Ureter (tissue), 1 donor: ENCODE measurements around the gene CCNB2. TPM values are rescaled to one million over a fixed set of nuclear protein-coding genes. Genes with fewer than 3 reads are reported as not detected.
A peak's percentile ranks its signal among the peaks of the same experiment; 100 is the strongest.
"Not testable (repeated sequence)": the region's sequence is repeated elsewhere in the genome, so short reads cannot be mapped to it uniquely, and the experiment has no call there.

Source experiments
- DNase-seq: peaks from one replicate; pipeline ENCODE4 v3.0.0-alpha.2; 2020; ENCODE audit warnings: low spot score
- total RNA-seq: library from RNA; stranded (reverse); gene quantifications from one replicate; pipeline ENCODE4 v1.2.4, GENCODE V29; 2023
- donor health status: DM: yes; HTN: yes; CAD: no.

CCNB2 gene
- total RNA-seq, 1 donor from 2014 or later = 0.49 TPM

DNA sequence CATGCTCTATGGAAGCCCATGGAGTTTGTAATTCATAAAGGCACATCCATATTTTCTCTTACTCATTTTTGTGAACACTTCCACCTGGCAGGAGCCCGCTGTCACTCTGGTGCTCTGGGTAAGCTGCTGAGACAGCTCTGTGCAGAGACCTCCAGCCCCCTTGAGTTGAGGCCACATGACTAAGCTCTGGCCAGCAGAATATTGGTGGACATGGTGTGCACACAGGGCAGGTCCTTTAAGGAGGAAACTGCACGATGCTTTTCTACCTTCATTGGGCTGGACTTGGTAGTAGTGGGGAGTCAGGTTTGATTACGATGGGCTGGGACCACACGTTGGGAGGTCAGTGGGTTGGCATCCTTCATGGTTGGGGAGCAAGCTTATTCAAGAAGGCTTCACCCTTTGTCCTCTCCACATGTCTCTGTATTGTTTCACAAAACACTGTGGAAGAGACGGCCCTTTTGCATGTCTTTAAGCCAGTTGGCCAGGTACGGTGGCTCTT, 29.0 kb downstream of the CCNB2 start:
- DNase-seq = no peak

- no peak for DNase-seq
These were observed 32.6 kb downstream of the CCNB2 start for GRCh38 chr15:59137566-59137965.

- DNase-seq = no peak
These were observed 33.3 kb downstream of the CCNB2 start for GRCh38 chr15:59138243-59138642.

DNA sequence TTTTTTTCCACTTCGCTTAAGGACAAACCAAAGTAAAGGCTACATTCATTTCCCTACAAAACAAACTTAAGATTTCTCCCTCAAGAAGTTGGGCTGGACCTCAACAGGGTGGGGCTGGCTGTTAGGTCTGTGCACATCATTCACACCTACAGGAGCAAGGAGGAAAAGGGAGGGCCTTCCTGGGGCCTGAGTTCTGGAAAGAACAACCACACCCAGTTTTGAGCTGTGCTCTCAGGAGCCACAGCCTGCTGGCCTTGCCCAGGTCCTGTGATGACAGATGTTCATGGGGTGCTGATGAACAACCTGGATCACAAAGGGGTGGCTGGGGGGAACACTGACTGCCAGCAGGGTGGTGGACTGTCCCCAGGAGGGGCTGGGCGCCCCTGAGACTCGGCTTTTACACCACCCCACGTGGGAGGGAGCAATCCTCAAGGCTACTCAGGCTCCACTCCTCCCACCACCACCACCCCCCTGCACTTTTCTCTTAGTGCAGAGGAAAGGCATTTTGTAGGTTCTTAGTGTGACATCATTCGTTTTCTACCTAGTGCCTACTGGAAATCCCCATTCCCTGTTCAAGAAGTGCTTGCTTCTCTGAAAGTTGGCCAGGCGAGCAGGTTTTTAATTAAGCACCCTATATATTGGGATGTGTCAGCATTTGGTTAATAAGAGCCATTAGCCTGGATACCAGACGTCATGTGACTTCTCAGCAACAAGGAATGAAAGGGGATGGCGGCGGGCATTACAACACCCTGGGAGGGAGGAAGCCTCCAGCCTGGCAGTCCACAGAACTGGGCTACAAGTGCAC, 35.7 kb downstream of the CCNB2 start:
- no peak for DNase-seq

DNA sequence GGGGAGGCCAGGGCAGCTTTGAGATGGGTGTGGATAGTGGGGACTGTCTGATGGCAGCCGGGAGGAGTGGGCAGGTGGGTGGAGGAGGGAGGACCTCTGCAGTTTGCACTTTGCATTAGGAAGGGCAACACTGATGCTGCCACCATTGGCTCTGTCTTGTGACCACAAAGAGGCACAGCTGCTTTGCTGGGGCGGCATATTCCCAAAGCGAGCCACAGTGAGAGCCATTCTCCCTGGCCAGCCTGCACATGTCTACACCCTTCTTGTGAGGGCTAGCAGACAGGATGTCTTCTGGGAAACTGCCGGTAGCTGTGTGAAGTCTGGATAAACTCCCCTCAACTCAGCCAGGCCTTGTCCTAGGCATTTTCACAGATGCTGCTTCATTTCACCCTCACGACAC, 38.3 kb downstream of the CCNB2 start:
- no peak for DNase-seq

- not testable (repeated sequence) for DNase-seq
These were observed 39.6 kb downstream of the CCNB2 start for GRCh38 chr15:59144594-59144993.

DNA sequence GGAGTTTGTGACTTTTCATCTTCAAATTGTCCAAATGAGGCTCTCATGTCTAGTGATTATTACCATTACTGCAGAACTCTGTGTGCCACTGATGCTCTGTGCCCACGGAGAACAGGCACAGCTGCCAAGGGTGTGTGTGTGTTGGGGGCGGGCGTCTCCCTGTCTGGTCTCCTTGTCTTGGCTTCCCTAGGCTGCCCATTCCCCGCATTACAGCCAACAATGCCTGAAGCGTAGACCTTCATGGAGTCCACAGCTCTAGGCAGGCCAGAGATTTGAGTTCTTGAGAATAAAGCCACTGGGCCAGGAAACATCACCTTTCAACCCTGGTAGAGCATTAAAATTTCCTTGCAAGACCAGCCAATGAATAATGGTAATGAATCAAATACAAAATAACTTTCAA, 42.7 kb downstream of the CCNB2 start:
- no peak for DNase-seq

DNA sequence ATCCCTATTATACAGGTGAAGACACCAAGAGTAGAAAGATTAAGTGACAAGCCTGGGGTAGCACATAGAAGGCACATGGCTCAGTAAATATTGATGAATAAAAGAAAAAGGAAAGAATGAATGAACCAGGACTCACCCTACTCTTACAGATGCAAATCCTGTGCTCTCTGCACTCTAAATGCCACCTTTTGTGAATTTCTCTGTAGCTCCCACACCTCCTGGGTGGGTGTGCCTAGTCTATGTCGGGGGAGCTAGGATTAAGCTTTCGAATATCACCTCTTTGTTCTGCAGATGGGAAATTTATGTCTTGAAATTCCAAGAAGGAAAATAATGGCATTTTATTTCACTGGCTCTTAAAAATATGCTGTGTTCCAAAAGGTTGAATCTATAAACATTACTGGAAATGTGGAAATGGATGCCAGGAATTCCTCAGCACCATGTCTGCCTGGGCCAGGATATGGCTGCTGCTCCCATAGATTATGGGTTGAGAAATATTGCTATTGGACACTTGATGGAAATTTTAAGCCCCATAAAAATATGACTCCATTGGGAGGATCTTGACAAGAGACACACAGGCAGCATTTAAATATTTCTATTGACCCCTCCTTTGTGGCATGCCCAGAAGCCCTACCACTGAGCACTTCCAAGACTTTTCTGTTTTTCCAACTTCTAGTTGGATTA, 43.3 kb downstream of the CCNB2 start:
- DNase-seq = no peak

DNA sequence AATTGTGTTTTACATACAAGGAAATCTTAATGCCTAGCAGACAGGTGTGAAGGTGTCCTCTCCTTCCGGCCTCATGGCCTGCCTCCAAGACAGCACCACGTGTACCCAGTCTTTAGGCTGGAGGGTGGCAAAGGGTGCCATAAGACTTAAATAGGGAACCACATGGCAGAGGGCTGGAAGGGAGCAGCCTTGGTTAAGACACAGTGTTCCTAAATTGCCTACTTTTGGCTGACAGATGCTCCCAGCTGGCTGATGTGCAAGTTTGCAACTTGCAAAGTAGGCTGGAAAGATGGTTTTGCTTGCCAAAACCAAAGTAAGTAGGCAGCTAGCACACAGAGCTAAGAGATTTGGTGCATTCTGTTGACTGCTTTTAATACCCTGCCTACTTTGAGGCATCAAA, 45.2 kb downstream of the CCNB2 start:
- DNase-seq = no peak

- DNase-seq = no peak
These were observed 47.9 kb downstream of the CCNB2 start for GRCh38 chr15:59152694-59153450.

- no peak for DNase-seq
These were observed 48.5 kb downstream of the CCNB2 start for GRCh38 chr15:59153466-59153865.

DNA sequence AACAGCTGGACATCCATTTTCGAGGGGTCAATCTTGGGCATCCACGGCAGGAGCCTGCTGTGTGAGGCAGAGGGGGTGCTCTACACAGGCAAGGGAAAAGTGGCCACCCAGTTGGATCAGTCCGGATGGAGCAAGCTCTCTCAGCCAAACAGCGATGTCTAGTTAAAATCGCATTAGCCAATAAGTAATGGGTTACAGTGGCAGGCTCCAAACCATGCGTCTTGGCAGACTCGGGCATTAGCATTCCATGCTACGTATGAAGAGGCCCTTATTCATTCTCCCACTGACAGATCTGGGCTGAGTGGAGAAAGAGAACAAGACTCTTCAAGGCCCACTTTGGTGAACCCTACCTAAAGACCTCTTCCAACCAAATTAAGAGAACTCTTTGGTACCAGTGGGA, 49.3 kb downstream of the CCNB2 start:
- DNase-seq = no peak

DNA sequence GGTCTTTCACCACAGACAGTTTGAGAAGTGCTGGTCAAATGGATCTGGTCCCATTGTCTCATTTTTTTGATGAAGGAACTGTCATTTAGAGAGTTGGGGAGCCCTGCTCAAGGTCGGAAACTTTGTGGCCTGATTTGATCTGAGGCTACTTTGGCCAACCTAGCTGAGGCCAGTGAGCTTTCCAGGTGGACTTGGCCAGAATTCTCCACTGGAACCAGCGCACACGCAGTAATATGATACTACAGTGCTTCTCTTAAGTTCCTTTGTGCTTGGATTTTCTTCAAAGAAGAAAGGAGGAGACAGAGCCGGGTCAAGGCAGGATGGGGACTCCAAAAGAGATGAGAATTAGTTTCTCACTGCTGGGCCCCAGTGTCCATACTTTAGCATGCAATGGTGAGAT, 50.5 kb downstream of the CCNB2 start:
- DNase-seq = no peak

DNA sequence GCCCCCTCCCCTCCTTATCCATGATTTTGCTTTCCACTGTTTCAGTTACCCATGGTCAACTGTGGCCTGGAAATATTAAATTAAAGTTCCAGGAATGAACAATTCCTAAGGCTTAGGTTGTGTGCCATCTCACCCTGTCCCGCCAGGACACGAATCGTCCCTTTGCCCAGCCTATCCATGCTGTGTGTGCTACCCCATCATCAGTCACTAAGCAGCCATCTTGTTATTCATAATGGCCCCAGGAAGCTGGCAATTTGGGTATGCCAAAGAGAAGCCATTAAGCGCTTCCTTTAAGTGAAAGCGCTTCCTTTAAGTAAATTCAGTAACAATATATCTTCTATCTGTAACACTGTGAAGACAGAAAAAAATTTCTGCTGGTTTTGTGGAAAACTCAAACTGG, 52.5 kb downstream of the CCNB2 start:
- DNase-seq = no peak

- DNase-seq = no peak
These were observed 53.1 kb downstream of the CCNB2 start for GRCh38 chr15:59157840-59158700.

- peak; percentile 51 for DNase-seq
These were observed 53.7 kb downstream of the CCNB2 start for GRCh38 chr15:59158701-59159034.

DNA sequence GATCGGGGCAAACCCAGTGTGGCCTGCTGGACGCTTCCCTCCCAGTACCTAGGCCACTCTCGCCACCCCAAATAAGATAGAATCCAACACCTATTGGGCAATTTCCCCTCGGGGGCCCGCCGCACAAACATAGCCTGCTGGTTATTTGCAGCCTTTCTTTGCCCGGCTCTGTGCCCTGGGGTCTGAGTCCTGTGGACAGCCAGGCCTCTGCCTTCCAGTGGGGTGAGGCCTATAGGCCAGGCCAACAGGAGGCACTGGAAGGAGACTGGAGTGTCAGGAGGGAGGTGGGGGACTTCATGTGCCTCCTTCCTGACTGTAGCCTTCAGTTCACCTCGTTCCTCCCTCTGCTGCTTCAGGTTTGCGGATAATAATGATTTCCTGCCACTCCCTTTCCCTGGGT, 54.3 kb downstream of the CCNB2 start:
- DNase-seq = no peak

- no peak for DNase-seq
These were observed 56.1 kb downstream of the CCNB2 start for GRCh38 chr15:59160880-59161593.

DNA sequence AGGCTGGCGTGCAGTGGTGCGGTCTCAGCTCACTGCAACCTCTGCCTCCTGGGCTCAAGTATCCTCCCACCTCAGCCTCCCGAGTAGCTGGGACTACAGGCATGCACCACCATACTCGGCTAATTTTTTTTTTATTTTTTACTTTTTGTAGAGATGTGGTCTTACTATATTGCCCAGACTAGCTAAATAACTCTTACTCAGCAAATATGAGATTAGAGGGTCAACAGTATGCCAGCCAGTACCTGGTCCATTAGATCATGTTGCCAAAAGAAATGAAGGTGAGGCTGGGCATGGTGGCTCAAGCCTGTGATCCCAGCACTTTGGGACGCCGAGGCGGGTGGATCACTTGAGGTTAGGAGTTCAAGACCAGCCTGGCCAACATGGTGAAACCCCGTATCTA, 57.1 kb downstream of the CCNB2 start:
- DNase-seq = not testable (repeated sequence)

GRCh38 chr15:59165726-59166125, 60.8 kb downstream of the CCNB2 start:
- peak; percentile 57 for DNase-seq

GRCh38 chr15:59166166-59166565, 61.2 kb downstream of the CCNB2 start:
- DNase-seq = no peak
